Activated CD4-positive, alpha-beta T cell treated with anti-CD3 and anti-CD28 coated beads, Interleukin-2, amount 10 ng/mL, durations not matched to agents 7 days and 5 days (primary cell): ENCODE results near the gene PLCH1. TPM values are rescaled to one million over a fixed set of nuclear protein-coding genes. Genes with fewer than 3 reads are reported as not detected.

Experiments
- CTCF ChIA-PET: fragments of 350-600 bp; sonication (Branson Sonifier 250); formaldehyde crosslinking; loops from one replicate; lab custom pipeline; 2021; ENCODE audit warnings: antibody characterized with exemption; lab: Charles Lee
- POLR2A ChIA-PET: fragments of 350-600 bp; sonication (Branson Sonifier 250); formaldehyde crosslinking; loops from one replicate; lab custom pipeline; 2021; ENCODE audit warnings: antibody characterized with exemption; lab: Charles Lee
- DNase-seq: peaks from one replicate; pipeline ENCODE4 v3.0.0-alpha.2; 2020
- H3K27ac Mint-ChIP-seq: one replicate; pipeline ENCODE4 v1.8.0; 2021; ENCODE audit warnings: mild to moderate bottlenecking, moderate library complexity, mixed read lengths
- H3K27me3 Mint-ChIP-seq: one replicate; pipeline ENCODE4 v1.8.0; 2021; ENCODE audit warnings: mixed read lengths
- H3K36me3 Mint-ChIP-seq: one replicate; pipeline ENCODE4 v1.8.0; 2021; ENCODE audit warnings: low read depth, mixed read lengths
- H3K4me1 Mint-ChIP-seq: one replicate; pipeline ENCODE4 v1.8.0; 2021; ENCODE audit warnings: mixed read lengths
- H3K4me3 Mint-ChIP-seq: one replicate; pipeline ENCODE4 v1.8.0; 2021; ENCODE audit warnings: mild to moderate bottlenecking, moderate library complexity, mixed read lengths
- H3K9me3 Mint-ChIP-seq: one replicate; pipeline ENCODE4 v1.8.0; 2021; ENCODE audit warnings: mixed read lengths
- total RNA-seq, 2 experiments: library from RNA; stranded (reverse); gene quantifications; one replicate each; pipeline ENCODE4 v1.2.3, GENCODE V29; 2021

PLCH1 gene
- total RNA-seq, 2 experiments from 2014 or later, result 0.37 TPM

GRCh38 chr3:155481591-155481990 is 263.3 kb downstream of the PLCH1 start:
- no peaks in the 10 kb centered on the region for H3K36me3 Mint-ChIP-seq
- H3K4me1 Mint-ChIP-seq, result peaks cover 5% of the 10 kb centered on the region
- H3K27me3 Mint-ChIP-seq, result peaks cover 4% of the 10 kb centered on the region
- ChIA-PET CTCF (no interaction called here), POLR2A (no interaction called here)
- no peak for DNase-seq
- H3K27ac Mint-ChIP-seq, result no peak overlapping the region
- no peak overlapping the region for H3K4me3 Mint-ChIP-seq
- no peaks in the 10 kb centered on the region for H3K9me3 Mint-ChIP-seq

GRCh38 chr3:155481089-155481488 is 263.8 kb downstream of the PLCH1 start:
- Mint-ChIP-seq H3K4me1 (peaks cover 3% of the 10 kb centered on the region), H3K27ac (no peak overlapping the region), H3K9me3 (no peaks in the 10 kb centered on the region), H3K36me3 (no peaks in the 10 kb centered on the region), H3K27me3 (peaks cover 4% of the 10 kb centered on the region), H3K4me3 (no peak overlapping the region)
- no peak for DNase-seq
- ChIA-PET POLR2A (no interaction called here), CTCF (no interaction called here)

- no peak overlapping the region for H3K4me3 Mint-ChIP-seq
- no peak for DNase-seq
- H3K27ac Mint-ChIP-seq, result no peak overlapping the region
- ChIA-PET CTCF (no interaction called here), POLR2A (no interaction called here)
- H3K27me3 Mint-ChIP-seq, result no peaks in the 10 kb centered on the region
- H3K4me1 Mint-ChIP-seq, result no peaks in the 10 kb centered on the region
- H3K9me3 Mint-ChIP-seq, result peaks cover 9% of the 10 kb centered on the region
- H3K36me3 Mint-ChIP-seq, result no peaks in the 10 kb centered on the region
These were observed 279.2 kb downstream of the PLCH1 start for GRCh38 chr3:155465664-155466063.

- Mint-ChIP-seq H3K4me3 (no peak overlapping the region), H3K27ac (no peak overlapping the region), H3K4me1 (no peaks in the 10 kb centered on the region), H3K9me3 (peaks cover 2% of the 10 kb centered on the region), H3K36me3 (no peaks in the 10 kb centered on the region), H3K27me3 (no peaks in the 10 kb centered on the region)
- POLR2A ChIA-PET, result no interaction called here
- CTCF ChIA-PET, result no interaction called here
- no peak for DNase-seq
These were observed 282.2 kb downstream of the PLCH1 start for GRCh38 chr3:155462672-155463071.

DNA sequence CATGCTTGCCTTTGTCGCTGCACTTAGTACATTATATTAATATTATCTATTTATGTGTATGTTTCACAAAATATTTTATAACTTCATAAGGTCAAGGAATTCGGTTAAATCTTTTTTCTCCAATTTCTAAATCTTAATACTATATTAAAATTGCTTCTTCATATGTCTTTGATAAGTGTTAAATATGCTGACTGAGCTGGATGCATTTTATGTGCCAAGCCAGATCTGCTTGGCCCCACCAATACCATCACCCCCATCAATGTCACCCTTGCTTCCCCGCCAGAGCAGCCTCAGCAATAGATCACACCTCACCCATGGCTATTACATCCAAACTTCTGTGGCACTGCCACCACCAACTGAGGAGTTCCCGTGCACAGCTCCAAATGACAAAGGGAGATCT is 287.3 kb downstream of the PLCH1 start:
- no peak overlapping the region for H3K27ac Mint-ChIP-seq
- POLR2A ChIA-PET, result no interaction called here
- no peaks in the 10 kb centered on the region for H3K36me3 Mint-ChIP-seq

DNA sequence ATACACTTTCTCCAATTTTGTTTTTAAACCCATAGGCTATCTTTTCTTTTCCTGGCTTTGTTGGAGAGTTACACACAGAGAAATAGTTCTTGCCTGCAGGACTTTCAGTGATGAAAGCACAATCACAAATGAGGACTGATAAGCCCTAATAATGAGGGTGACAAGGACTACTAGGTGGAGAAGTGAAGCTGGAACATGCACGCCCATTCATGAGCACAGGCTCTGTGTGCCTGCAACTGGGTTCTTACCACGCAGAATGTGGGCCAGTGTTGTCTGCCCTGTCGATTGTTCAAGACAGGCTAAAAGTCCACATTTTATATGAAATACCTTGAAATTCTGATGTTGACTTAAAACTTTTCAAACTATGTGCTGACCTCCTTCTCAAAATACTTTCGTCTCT is 289.1 kb downstream of the PLCH1 start:
- CTCF ChIA-PET, result interaction anchor here (0.6 kb wide), 1 partner anchor 430 kb away, joined by 3 read pairs; no protein-coding TSS in a partner anchor
- POLR2A ChIA-PET, result no interaction called here
- H3K4me1 Mint-ChIP-seq, result no peaks in the 10 kb centered on the region

More for the DNA sequence above, 287.3 kb downstream of the PLCH1 start:
- CTCF ChIA-PET, result no interaction called here
- no peaks in the 10 kb centered on the region for H3K27me3 Mint-ChIP-seq
- H3K4me1 Mint-ChIP-seq, result no peaks in the 10 kb centered on the region
- H3K4me3 Mint-ChIP-seq, result no peak overlapping the region
- no peak for DNase-seq
- no peaks in the 10 kb centered on the region for H3K9me3 Mint-ChIP-seq

DNA sequence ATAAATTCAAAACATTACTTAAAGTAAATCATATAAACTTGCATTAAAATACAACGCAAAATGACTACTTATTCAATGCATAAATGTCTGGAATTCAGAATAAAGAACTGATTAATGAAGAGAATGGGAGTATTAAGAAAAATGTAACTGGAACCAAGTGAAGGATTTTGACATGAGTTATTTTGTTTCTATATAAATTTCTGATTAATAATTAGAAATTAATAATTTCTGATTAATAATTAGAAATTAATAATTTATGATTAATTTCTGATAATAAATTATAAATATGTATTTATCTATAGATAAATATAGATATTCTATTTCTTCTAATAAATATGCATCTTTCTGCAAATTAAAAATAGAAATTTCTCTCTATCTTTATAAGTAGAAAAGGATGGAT is 291.4 kb downstream of the PLCH1 start:
- Mint-ChIP-seq H3K4me1 (no peaks in the 10 kb centered on the region), H3K27ac (no peak overlapping the region), H3K4me3 (no peak overlapping the region), H3K36me3 (no peaks in the 10 kb centered on the region), H3K27me3 (no peaks in the 10 kb centered on the region), H3K9me3 (no peaks in the 10 kb centered on the region)
- ChIA-PET CTCF (no interaction called here), POLR2A (no interaction called here)
- no peak for DNase-seq

More for the DNA sequence above, 289.1 kb downstream of the PLCH1 start:
- Mint-ChIP-seq H3K9me3 (no peaks in the 10 kb centered on the region), H3K27ac (no peak overlapping the region), H3K27me3 (no peaks in the 10 kb centered on the region), H3K4me3 (no peak overlapping the region), H3K36me3 (no peaks in the 10 kb centered on the region)
- no peak for DNase-seq

DNA sequence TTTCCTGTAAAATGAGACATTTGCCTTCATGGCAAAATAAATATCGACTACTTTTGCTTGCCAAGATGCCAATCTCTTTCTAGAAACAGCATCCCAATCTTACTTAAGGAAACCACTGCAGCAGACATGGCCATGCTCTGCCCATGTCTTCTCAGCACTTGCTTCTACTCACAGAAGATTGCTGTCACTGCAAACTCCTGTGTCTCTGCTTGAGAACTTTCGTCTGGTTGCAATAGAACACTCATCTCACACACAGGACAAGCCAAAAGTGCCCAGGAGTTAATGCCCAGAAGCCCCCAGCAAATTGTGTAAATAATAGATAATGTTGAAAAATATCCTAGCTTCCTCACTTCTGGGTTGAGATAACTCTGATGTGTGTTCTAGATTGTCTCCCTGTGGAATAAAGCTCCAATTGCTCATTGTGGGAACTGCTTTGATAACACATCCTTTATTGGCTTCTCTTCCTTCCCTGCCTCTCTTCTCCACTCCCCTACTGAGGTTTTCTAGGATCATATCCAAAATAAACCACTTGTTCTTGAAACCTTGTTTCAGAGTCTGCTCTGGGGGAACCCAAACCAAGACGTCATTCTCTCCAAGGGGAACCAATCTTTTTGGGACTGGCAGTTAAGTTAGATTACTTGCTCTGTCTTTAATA is 295.1 kb downstream of the PLCH1 start:
- no peaks in the 10 kb centered on the region for H3K27me3 Mint-ChIP-seq

GRCh38 chr3:155448531-155448930 is 296.3 kb downstream of the PLCH1 start:
- ChIA-PET POLR2A (no interaction called here), CTCF (no interaction called here)
- Mint-ChIP-seq H3K27ac (no peak overlapping the region), H3K4me1 (no peaks in the 10 kb centered on the region), H3K4me3 (no peak overlapping the region), H3K9me3 (no peaks in the 10 kb centered on the region), H3K36me3 (no peaks in the 10 kb centered on the region), H3K27me3 (no peaks in the 10 kb centered on the region)
- no peak for DNase-seq

More for the DNA sequence above, 295.1 kb downstream of the PLCH1 start:
- no peaks in the 10 kb centered on the region for H3K9me3 Mint-ChIP-seq
- H3K36me3 Mint-ChIP-seq, result no peaks in the 10 kb centered on the region
- CTCF ChIA-PET, result no interaction called here
- H3K4me3 Mint-ChIP-seq, result no peak overlapping the region
- H3K4me1 Mint-ChIP-seq, result no peaks in the 10 kb centered on the region
- POLR2A ChIA-PET, result no interaction called here
- DNase-seq, result no peak
- no peak overlapping the region for H3K27ac Mint-ChIP-seq

DNA sequence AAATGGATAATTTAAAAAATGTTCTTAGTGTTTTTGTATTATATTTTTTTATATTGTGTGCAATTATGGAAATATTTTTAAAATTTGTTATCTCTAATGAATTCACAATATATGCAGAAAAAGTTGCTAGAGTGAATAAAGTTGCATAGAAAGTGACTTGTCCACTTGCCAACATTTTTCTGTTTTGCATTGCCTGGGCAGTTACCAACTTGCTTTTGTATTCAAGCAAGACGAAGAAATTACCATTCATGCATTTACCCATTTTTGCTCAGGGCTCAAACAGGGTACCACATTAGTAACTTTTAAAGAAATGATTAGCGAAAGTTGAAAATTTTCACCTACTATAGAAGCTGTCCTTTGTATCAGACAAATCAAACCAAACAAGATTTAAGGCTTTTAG is 298.5 kb downstream of the PLCH1 start:
- Mint-ChIP-seq H3K4me1 (no peaks in the 10 kb centered on the region), H3K4me3 (no peak overlapping the region), H3K9me3 (no peaks in the 10 kb centered on the region), H3K27ac (no peak overlapping the region), H3K27me3 (no peaks in the 10 kb centered on the region), H3K36me3 (no peaks in the 10 kb centered on the region)
- ChIA-PET CTCF (no interaction called here), POLR2A (no interaction called here)
- DNase-seq, result no peak

GRCh38 chr3:155444771-155445170 is 300.1 kb downstream of the PLCH1 start:
- ChIA-PET CTCF (no interaction called here), POLR2A (no interaction called here)
- H3K4me3 Mint-ChIP-seq, result no peak overlapping the region
- no peaks in the 10 kb centered on the region for H3K36me3 Mint-ChIP-seq
- H3K9me3 Mint-ChIP-seq, result no peaks in the 10 kb centered on the region
- H3K27me3 Mint-ChIP-seq, result no peaks in the 10 kb centered on the region
- no peaks in the 10 kb centered on the region for H3K4me1 Mint-ChIP-seq
- H3K27ac Mint-ChIP-seq, result no peak overlapping the region
- no peak for DNase-seq

GRCh38 chr3:155443815-155444214 is 301.1 kb downstream of the PLCH1 start:
- CTCF ChIA-PET, result no interaction called here
- H3K4me1 Mint-ChIP-seq, result no peaks in the 10 kb centered on the region
- H3K36me3 Mint-ChIP-seq, result no peaks in the 10 kb centered on the region
- no peaks in the 10 kb centered on the region for H3K27me3 Mint-ChIP-seq
- POLR2A ChIA-PET, result no interaction called here
- H3K9me3 Mint-ChIP-seq, result no peaks in the 10 kb centered on the region
- H3K27ac Mint-ChIP-seq, result no peak overlapping the region
- DNase-seq, result no peak
- H3K4me3 Mint-ChIP-seq, result no peak overlapping the region

GRCh38 chr3:155442072-155442471 is 302.8 kb downstream of the PLCH1 start:
- Mint-ChIP-seq H3K4me1 (no peaks in the 10 kb centered on the region), H3K27ac (no peak overlapping the region), H3K9me3 (no peaks in the 10 kb centered on the region), H3K27me3 (no peaks in the 10 kb centered on the region), H3K4me3 (no peak overlapping the region), H3K36me3 (no peaks in the 10 kb centered on the region)
- no peak for DNase-seq
- ChIA-PET POLR2A (no interaction called here), CTCF (no interaction called here)

DNA sequence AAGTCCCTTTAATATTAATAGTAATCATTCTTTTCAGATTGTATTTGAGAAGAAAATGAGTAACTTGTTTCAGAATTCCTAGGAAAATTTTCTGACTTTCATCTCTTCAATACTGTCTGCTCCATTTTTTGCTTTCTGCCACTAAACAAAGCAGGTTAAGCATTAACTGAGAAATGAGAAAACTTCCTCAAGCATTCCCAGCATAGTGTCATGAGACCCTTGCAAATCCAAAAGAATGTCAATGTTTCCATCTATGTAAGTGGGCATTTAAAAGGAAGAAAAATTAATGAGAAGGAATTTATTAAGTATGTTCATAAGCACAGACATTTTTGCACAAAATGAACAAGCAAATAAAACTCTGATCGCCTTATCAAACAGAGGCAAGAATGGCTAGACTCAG is 303.4 kb downstream of the PLCH1 start:
- Mint-ChIP-seq H3K9me3 (no peaks in the 10 kb centered on the region), H3K4me1 (no peaks in the 10 kb centered on the region), H3K4me3 (no peak overlapping the region), H3K27ac (no peak overlapping the region), H3K27me3 (no peaks in the 10 kb centered on the region), H3K36me3 (no peaks in the 10 kb centered on the region)
- POLR2A ChIA-PET, result no interaction called here
- CTCF ChIA-PET, result no interaction called here
- no peak for DNase-seq
